Peyer's patch (tissue), 4 donors: Measurements from ENCODE around the gene FEZ2.

ENCODE experiments used
- POLR2A ChIP-seq, 2 donors: fragments of 450-650 bp; IDR thresholded peaks; one replicate each; pipeline ENCODE4 v1.5.1; 2017; ENCODE audit warnings: antibody characterized with exemption in 2 of 2, mild to moderate bottlenecking in 2 of 2, moderate library complexity in 2 of 2
- TF ChIP-seq, protein P1 (sequence below), 6 experiments: fragments of 450-650 bp in 4 of 6; fragments of 200-600 bp in 2 of 6; sonication (generic) in 1 of 6; IDR thresholded peaks; one replicate each; pipeline ENCODE4 v1.5.1; 2017 to 2019; ENCODE audit warnings: antibody characterized with exemption in 6 of 6, mild to moderate bottlenecking in 3 of 6, moderate library complexity in 1 of 6

DNA sequence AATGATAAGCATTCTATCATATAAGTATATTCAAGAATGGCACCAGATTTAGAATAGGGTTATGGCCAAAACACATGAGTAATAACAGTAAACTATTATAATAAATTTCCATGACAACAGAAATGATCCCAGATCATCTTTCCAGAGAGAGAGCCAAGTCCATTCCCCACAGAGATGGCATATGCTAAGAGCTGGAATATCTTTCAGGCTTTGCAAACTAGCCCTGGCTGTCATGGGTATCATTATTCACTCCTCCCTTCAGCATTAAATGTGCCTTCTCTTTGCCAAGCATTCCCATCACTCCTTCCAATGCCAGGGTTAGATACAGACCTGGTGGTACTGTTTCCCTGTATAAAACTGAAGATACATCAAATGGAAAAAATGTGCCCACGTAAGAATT lies 10.9 kb downstream of the FEZ2 start:
- TF ChIP-seq, protein P1, sequence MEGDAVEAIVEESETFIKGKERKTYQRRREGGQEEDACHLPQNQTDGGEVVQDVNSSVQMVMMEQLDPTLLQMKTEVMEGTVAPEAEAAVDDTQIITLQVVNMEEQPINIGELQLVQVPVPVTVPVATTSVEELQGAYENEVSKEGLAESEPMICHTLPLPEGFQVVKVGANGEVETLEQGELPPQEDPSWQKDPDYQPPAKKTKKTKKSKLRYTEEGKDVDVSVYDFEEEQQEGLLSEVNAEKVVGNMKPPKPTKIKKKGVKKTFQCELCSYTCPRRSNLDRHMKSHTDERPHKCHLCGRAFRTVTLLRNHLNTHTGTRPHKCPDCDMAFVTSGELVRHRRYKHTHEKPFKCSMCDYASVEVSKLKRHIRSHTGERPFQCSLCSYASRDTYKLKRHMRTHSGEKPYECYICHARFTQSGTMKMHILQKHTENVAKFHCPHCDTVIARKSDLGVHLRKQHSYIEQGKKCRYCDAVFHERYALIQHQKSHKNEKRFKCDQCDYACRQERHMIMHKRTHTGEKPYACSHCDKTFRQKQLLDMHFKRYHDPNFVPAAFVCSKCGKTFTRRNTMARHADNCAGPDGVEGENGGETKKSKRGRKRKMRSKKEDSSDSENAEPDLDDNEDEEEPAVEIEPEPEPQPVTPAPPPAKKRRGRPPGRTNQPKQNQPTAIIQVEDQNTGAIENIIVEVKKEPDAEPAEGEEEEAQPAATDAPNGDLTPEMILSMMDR (IDR thresholded peaks at IDR 0.05): no peak
- TF ChIP-seq POLR2A (IDR thresholded peaks at IDR 0.05): no peak
